ENCODE results near the gene DGCR2. TPM values are rescaled to one million over a fixed set of nuclear protein-coding genes. Genes with fewer than 3 reads are reported as not detected.

Gene DGCR2
- polyA plus RNA-seq, 1 donor (not counting 4 experiments of a cell fraction or from before 2014, with no cell fraction given), result 23.2 TPM

DNA sequence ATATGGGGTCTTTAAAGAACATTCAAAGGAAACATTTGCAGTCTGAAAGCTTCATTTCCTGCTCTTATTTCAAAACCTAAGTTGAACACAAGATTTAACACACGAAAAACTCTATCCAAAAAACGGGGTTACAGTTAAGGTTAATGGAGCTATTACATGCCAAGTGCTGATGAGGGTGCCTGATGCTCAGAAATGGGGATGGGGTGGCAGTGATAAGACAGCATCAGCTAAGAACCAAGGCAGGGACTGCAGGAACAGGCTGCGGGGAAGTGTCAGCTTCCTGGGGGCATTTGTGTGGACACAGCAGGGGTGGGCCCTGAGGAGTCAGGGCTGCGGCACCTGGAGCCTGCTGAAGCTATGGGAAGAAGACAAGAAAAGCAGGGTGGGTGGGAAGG, 12.2 kb downstream of the DGCR2 start:
- H3K9me3 ChIP-seq (ENCODE audit: control insufficient read depth, low read depth, low read length), result no peaks in the 10 kb centered on the region
- peaks cover 8 to 18% of the 10 kb centered on the region in 2 experiments for H3K36me3 ChIP-seq (ENCODE audit: control insufficient read depth in 2 of 2, extremely low read depth in 1 of 2, insufficient read depth in 2 of 2, low read length in 2 of 2)
- peaks cover 87% of the 10 kb centered on the region for H3K79me2 ChIP-seq (ENCODE audit: control insufficient read depth, insufficient read depth, low read length)
- H3K4me2 ChIP-seq (ENCODE audit: control insufficient read depth, extremely low read depth, insufficient read depth, low read depth, low read length), result peak overlapping the region; percentile 17
- H2AFZ ChIP-seq (ENCODE audit: control insufficient read depth, low read length), result no peak overlapping the region
- FAIRE-seq (no peak), DNase-seq (ENCODE audit: low read depth, low spot score) (no peak)
- peak overlapping the region; percentile 44 for H3K27ac ChIP-seq (ENCODE audit: control insufficient read depth, insufficient read depth, low read length)
- H4K20me1 ChIP-seq (ENCODE audit: control insufficient read depth, extremely low read depth, insufficient read depth, low read length), result peaks cover 42% of the 10 kb centered on the region
- TF ChIP-seq, protein P1, sequence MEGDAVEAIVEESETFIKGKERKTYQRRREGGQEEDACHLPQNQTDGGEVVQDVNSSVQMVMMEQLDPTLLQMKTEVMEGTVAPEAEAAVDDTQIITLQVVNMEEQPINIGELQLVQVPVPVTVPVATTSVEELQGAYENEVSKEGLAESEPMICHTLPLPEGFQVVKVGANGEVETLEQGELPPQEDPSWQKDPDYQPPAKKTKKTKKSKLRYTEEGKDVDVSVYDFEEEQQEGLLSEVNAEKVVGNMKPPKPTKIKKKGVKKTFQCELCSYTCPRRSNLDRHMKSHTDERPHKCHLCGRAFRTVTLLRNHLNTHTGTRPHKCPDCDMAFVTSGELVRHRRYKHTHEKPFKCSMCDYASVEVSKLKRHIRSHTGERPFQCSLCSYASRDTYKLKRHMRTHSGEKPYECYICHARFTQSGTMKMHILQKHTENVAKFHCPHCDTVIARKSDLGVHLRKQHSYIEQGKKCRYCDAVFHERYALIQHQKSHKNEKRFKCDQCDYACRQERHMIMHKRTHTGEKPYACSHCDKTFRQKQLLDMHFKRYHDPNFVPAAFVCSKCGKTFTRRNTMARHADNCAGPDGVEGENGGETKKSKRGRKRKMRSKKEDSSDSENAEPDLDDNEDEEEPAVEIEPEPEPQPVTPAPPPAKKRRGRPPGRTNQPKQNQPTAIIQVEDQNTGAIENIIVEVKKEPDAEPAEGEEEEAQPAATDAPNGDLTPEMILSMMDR (optimal IDR thresholded peaks at IDR 0.05 in 1 of 3, IDR thresholded peaks at IDR 0.05 in 1 of 3, conservative IDR thresholded peaks at IDR 0.05 in 1 of 3; ENCODE audit: extremely low read depth in 1 of 3, insufficient read depth in 2 of 3, low read length in 3 of 3), result no peak
- no peak for TF ChIP-seq EZH2 (IDR thresholded peaks at IDR 0.05; ENCODE audit: low read length)
- H3K9me1 ChIP-seq (ENCODE audit: control insufficient read depth, extremely low read depth, insufficient read depth, low read length), result peaks cover 5% of the 10 kb centered on the region
- no peak overlapping the region for H3K4me3 ChIP-seq (ENCODE audit: control insufficient read depth in 2 of 3, extremely low read depth in 1 of 3, insufficient read depth in 2 of 3, low read depth in 1 of 3, low read length in 3 of 3)
- H3K4me1 ChIP-seq (ENCODE audit: control insufficient read depth, extremely low read depth, insufficient read depth, low read length), result peaks cover 19% of the 10 kb centered on the region
- no peaks in the 10 kb centered on the region for H3K27me3 ChIP-seq (ENCODE audit: control insufficient read depth, extremely low read depth, insufficient read depth, low read length)
- dilution Hi-C loops (cut with MboI; ENCODE audit: extremely low pct_ligation_motif_present, low sequenced_read_pairs), result no loop called here
- peak overlapping the region; percentile 15 for H3K9ac ChIP-seq (ENCODE audit: control insufficient read depth, extremely low read depth, insufficient read depth, low read length)

DNA sequence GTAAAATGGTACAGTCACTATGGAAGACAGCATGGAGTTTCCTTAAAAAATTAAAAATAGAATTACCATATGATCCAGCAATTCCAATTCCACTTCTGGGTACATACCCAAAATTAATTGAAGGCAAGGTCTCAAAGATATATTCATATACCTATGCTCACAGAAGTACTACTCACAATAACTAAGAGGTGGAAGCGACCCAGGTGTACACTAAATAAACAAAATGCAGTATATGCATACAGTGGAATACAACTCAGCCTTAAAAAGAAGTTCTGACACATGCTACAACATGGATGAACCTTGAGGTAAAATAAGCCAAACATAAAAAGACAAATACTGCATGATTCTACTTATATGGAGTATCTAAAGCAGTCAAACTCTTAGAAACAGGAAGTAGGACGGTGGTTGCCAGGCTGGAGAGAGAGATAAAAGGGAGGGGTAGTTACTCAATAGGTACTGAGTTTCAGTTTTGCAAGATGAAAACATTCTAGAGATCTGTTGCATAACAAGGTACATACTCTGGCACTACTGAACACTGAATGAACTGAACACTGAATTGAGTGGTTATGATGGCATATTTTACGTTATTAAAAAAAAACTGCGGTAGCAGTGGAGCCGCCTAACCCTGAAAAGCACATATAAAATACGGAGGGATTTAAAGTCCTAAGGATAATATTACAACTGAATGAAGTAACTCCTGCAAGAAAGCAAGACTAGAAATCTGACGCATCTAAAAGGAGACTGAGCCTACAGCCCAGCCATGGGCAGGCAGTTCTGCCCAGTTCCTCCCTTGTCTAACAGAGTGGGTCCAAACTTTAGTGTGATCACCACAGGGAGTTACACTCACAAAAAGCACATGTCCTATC, 12.8 kb downstream of the DGCR2 start:
- TF ChIP-seq, protein P1 (optimal IDR thresholded peaks at IDR 0.05 in 1 of 3, IDR thresholded peaks at IDR 0.05 in 1 of 3, conservative IDR thresholded peaks at IDR 0.05 in 1 of 3; ENCODE audit: extremely low read depth in 1 of 3, insufficient read depth in 2 of 3, low read length in 3 of 3), result no peak
- no peak for TF ChIP-seq EZH2 (IDR thresholded peaks at IDR 0.05; ENCODE audit: low read length)
- peaks cover 6 to 15% of the 10 kb centered on the region in 2 experiments for H3K36me3 ChIP-seq (ENCODE audit: control insufficient read depth in 2 of 2, extremely low read depth in 1 of 2, insufficient read depth in 2 of 2, low read length in 2 of 2)
- dilution Hi-C loops (cut with MboI; ENCODE audit: extremely low pct_ligation_motif_present, low sequenced_read_pairs), result no loop called here
- no peak for DNase-seq (ENCODE audit: low read depth, low spot score)
- FAIRE-seq, result peak; percentile 71
- peaks cover 19% of the 10 kb centered on the region for H3K4me1 ChIP-seq (ENCODE audit: control insufficient read depth, extremely low read depth, insufficient read depth, low read length)
- peak overlapping the region; percentile 15 for H3K9ac ChIP-seq (ENCODE audit: control insufficient read depth, extremely low read depth, insufficient read depth, low read length)
- H3K27ac ChIP-seq (ENCODE audit: control insufficient read depth, insufficient read depth, low read length), result peak overlapping the region; percentile 44
- no peaks in the 10 kb centered on the region for H3K27me3 ChIP-seq (ENCODE audit: control insufficient read depth, extremely low read depth, insufficient read depth, low read length)
- H3K9me3 ChIP-seq (ENCODE audit: control insufficient read depth, low read depth, low read length), result no peaks in the 10 kb centered on the region
- peak overlapping the region; percentile 17 for H3K4me2 ChIP-seq (ENCODE audit: control insufficient read depth, extremely low read depth, insufficient read depth, low read depth, low read length)
- peaks cover 40% of the 10 kb centered on the region for H4K20me1 ChIP-seq (ENCODE audit: control insufficient read depth, extremely low read depth, insufficient read depth, low read length)
- peak overlapping the region in 1 of 3 experiments; percentile 15 for H3K4me3 ChIP-seq (ENCODE audit: control insufficient read depth in 2 of 3, extremely low read depth in 1 of 3, insufficient read depth in 2 of 3, low read depth in 1 of 3, low read length in 3 of 3)
- H2AFZ ChIP-seq (ENCODE audit: control insufficient read depth, low read length), result no peak overlapping the region
- peaks cover 87% of the 10 kb centered on the region for H3K79me2 ChIP-seq (ENCODE audit: control insufficient read depth, insufficient read depth, low read length)
- peaks cover 2% of the 10 kb centered on the region for H3K9me1 ChIP-seq (ENCODE audit: control insufficient read depth, extremely low read depth, insufficient read depth, low read length)
